ENCODE measurements around the gene GPR137B. TPM values are rescaled to one million over a fixed set of nuclear protein-coding genes. Genes with fewer than 3 reads are reported as not detected.

GPR137B gene
- total and polyA plus RNA-seq, 7 donors, result 0.60 to 1.9 (median 1.5) TPM

GRCh38 chr1:236148470-236148845 is 6.1 kb downstream of the GPR137B start:
- Histone ChIP-seq H3K36me3 (ENCODE audit: insufficient read depth in 1 of 2, low read depth in 1 of 2) (no peaks in the 10 kb centered on the region), H3K9me3 (no peaks in the 10 kb centered on the region), H3K4me3 (no peak overlapping the region), H3K27me3 (ENCODE audit: insufficient read depth in 3 of 3, low read length in 2 of 3) (peaks cover 0 to 21% (median 6%) of the 10 kb centered on the region in 3 donors), H3K4me1 (no peaks in the 10 kb centered on the region), H3K27ac (no peak overlapping the region)
- ATAC-seq (no peak), DNase-seq (no peak)
- TF ChIP-seq CTCF (IDR thresholded peaks at IDR 0.05), result no peak
- intact Hi-C loops (cut with DNase I), result no loop called here
- WGBS, 3 donors, result 66 to 70% (median 70%) methylated on average over 8 of the region's 8 CpGs

GRCh38 chr1:236149003-236149595 is 6.8 kb downstream of the GPR137B start:
- Histone ChIP-seq H3K4me3 (no peak overlapping the region), H3K4me1 (no peaks in the 10 kb centered on the region), H3K27ac (no peak overlapping the region), H3K36me3 (ENCODE audit: insufficient read depth in 1 of 2, low read depth in 1 of 2) (no peaks in the 10 kb centered on the region), H3K27me3 (ENCODE audit: insufficient read depth in 3 of 3, low read length in 2 of 3) (peaks cover 0 to 16% (median 6%) of the 10 kb centered on the region in 3 donors), H3K9me3 (no peaks in the 10 kb centered on the region)
- intact Hi-C loops (cut with DNase I), result no loop called here
- WGBS, 3 donors, result 75 to 81% (median 80%) methylated on average over 18 of the region's 18 CpGs
- TF ChIP-seq CTCF (IDR thresholded peaks at IDR 0.05), result no peak
- DNase-seq, result no peak
- no peak for ATAC-seq

- Histone ChIP-seq H3K9me3 (no peaks in the 10 kb centered on the region), H3K27ac (no peak overlapping the region), H3K4me3 (no peak overlapping the region), H3K27me3 (ENCODE audit: insufficient read depth in 3 of 3, low read length in 2 of 3) (peaks cover 0 to 11% (median 3%) of the 10 kb centered on the region in 3 donors), H3K4me1 (no peaks in the 10 kb centered on the region), H3K36me3 (ENCODE audit: insufficient read depth in 1 of 2, low read depth in 1 of 2) (no peaks in the 10 kb centered on the region)
- intact Hi-C loops (cut with DNase I), result no loop called here
- TF ChIP-seq CTCF (IDR thresholded peaks at IDR 0.05), result no peak
- DNase-seq (no peak), ATAC-seq (no peak)
- WGBS, 3 donors, result 83 to 87% (median 85%) methylated on average over 10 of the region's 10 CpGs
Measured at GRCh38 chr1:236149696-236150228, 7.4 kb downstream of the GPR137B start.

GRCh38 chr1:236150311-236150955 is 8.1 kb downstream of the GPR137B start:
- no peak overlapping the region for H3K4me3 ChIP-seq
- no peak for ATAC-seq
- intact Hi-C loops (cut with DNase I), result no loop called here
- H3K36me3 ChIP-seq (ENCODE audit: insufficient read depth in 1 of 2, low read depth in 1 of 2), result no peaks in the 10 kb centered on the region
- H3K4me1 ChIP-seq, result no peaks in the 10 kb centered on the region
- H3K27me3 ChIP-seq (ENCODE audit: insufficient read depth in 3 of 3, low read length in 2 of 3), result peaks cover 0 to 5% (median 2%) of the 10 kb centered on the region in 3 donors
- DNase-seq, result no peak
- no peaks in the 10 kb centered on the region for H3K9me3 ChIP-seq
- 82 to 84% (median 84%) methylated on average over 19 of the region's 19 CpGs for WGBS, 3 donors
- TF ChIP-seq CTCF (IDR thresholded peaks at IDR 0.05), result no peak
- H3K27ac ChIP-seq, result no peak overlapping the region
